SU-DHL-6 (cell line): ENCODE results near the gene TMEM134.

Experiments used
- H2AFZ ChIP-seq: fragments of 200-600 bp; sonication (generic); 2 replicates; pipeline ENCODE4 v1.6.1; 2014; ENCODE audit warnings: low read depth, mild to moderate bottlenecking, moderate library complexity, mixed read lengths, antibody characterized with exemption, low read length; ENCODE audit not compliant: severe bottlenecking
- H3F3A ChIP-seq: fragments of 200-600 bp; shearing (Covaris generic); 2 replicates; pipeline ENCODE4 v1.6.0; 2016; ENCODE audit warnings: antibody characterized with exemption, mild to moderate bottlenecking; ENCODE audit not compliant: insufficient read depth
- H3K27ac ChIP-seq: fragments of 200-600 bp; sonication (generic); 2 replicates; pipeline ENCODE4 v1.5.1; 2016; ENCODE audit warnings: low read depth, mild to moderate bottlenecking, low read length, moderate library complexity, mixed read lengths
- H3K27me3 ChIP-seq: fragments of 200-600 bp; sonication (generic), shearing (Covaris generic); 2 replicates; pipeline ENCODE4 v1.6.0; 2014; ENCODE audit warnings: mild to moderate bottlenecking, low read length
- H3K36me3 ChIP-seq: fragments of 200-600 bp; sonication (generic); 2 replicates; pipeline ENCODE4 v1.6.1; 2014; ENCODE audit warnings: mild to moderate bottlenecking, low read length, mixed read lengths
- H3K4me2 ChIP-seq: fragments of 300-600, 200-600 bp; shearing (Covaris generic), sonication (generic); 2 replicates; pipeline ENCODE4 v1.6.0; 2014; ENCODE audit warnings: low read length, low read depth, mild to moderate bottlenecking; ENCODE audit not compliant: poor library complexity, severe bottlenecking
- H3K4me3 ChIP-seq: fragments of 200-600 bp; sonication (generic); 2 replicates; pipeline ENCODE4 v1.5.1; 2014; ENCODE audit warnings: antibody characterized with exemption, low read length, mild to moderate bottlenecking, mixed read lengths; ENCODE audit not compliant: insufficient read depth, poor library complexity, severe bottlenecking
- H3K79me2 ChIP-seq: fragments of 200-600 bp; sonication (generic); 2 replicates; pipeline ENCODE4 v1.6.1; 2014; ENCODE audit warnings: mild to moderate bottlenecking, low read length, moderate library complexity; ENCODE audit not compliant: insufficient read depth
- H3K9ac ChIP-seq: fragments of 200-600 bp; sonication (generic); 2 replicates; pipeline ENCODE4 v1.7.0; 2014; ENCODE audit warnings: mild to moderate bottlenecking, low read length
- H3K9me2 ChIP-seq: fragments of 200-600 bp; sonication (generic); replicated peaks from 2 replicates; pipeline ENCODE4 v1.6.1; 2014; ENCODE audit warnings: low read length; ENCODE audit not compliant: insufficient read depth
- H3K9me3 ChIP-seq: fragments of 200-600 bp; sonication (generic); 2 replicates; pipeline ENCODE4 v1.6.1; 2014; ENCODE audit warnings: low read length, mixed read lengths; ENCODE audit not compliant: insufficient read depth
- H4K20me1 ChIP-seq: fragments of 200-600 bp; sonication (generic); 2 replicates; pipeline ENCODE4 v1.6.1; 2014; ENCODE audit warnings: low read depth, mild to moderate bottlenecking, antibody characterized with exemption, low read length, moderate library complexity, mixed read lengths
- EZH2phosphoT487 ChIP-seq: fragments of 200-600 bp; sonication (generic), shearing (Covaris generic); conservative IDR thresholded peaks from 2 replicates; pipeline ENCODE4 v1.6.1; 2018; ENCODE audit warnings: mild to moderate bottlenecking, antibody characterized with exemption, low read length, moderate library complexity, mixed read lengths
- TF ChIP-seq, protein P1 (sequence below): fragments of 200-600 bp; sonication (generic); IDR thresholded peaks from one replicate; pipeline ENCODE4 v1.5.1; 2017; ENCODE audit warnings: antibody characterized with exemption, mild to moderate bottlenecking, low read length, moderate library complexity; ENCODE audit not compliant: insufficient read depth, poor library complexity, severe bottlenecking

The TMEM134 gene

DNA sequence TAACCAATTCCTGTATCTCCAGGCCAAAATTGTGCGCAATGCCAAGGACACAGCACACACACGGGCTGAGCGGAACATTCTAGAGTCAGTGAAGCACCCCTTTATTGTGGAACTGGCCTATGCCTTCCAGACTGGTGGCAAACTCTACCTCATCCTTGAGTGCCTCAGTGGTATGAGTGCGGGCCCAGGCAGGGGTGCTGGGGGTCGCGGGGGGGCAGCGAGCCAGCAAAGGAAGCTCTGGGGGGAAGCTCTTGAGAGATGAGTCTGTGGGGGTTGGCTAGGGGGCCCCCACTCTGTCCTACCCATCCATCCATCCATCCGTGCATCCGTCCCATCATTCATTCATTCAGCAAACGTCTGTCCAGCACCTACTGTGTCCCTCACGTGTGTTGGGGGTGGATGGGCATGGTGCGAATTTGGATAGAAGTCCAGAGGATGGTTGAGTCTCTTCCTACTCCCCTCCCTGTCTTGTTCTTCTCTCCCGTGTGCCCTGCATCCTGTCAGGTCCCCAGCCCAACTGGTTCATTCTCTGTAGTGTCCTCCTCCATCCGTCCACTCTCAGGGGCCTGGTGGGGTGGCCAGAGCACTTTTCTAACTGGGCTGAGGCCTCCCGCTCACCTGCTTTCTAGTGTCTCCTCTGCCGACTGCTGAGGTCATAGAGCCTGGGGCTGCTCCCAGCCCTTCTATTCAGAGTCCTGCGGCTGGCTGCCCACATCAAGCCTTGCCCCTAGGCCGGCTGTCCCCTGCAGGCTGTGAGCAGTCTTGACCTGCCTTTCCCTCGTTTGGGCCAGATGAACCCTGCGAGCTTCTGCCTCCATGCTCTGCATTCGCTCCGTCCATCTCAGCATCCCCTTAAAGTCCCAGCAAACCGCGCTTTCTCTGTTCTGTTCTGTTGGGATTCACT is 37.5 kb downstream of the TMEM134 start:
- no peak for TF ChIP-seq EZH2phosphoT487
- TF ChIP-seq, protein P1, sequence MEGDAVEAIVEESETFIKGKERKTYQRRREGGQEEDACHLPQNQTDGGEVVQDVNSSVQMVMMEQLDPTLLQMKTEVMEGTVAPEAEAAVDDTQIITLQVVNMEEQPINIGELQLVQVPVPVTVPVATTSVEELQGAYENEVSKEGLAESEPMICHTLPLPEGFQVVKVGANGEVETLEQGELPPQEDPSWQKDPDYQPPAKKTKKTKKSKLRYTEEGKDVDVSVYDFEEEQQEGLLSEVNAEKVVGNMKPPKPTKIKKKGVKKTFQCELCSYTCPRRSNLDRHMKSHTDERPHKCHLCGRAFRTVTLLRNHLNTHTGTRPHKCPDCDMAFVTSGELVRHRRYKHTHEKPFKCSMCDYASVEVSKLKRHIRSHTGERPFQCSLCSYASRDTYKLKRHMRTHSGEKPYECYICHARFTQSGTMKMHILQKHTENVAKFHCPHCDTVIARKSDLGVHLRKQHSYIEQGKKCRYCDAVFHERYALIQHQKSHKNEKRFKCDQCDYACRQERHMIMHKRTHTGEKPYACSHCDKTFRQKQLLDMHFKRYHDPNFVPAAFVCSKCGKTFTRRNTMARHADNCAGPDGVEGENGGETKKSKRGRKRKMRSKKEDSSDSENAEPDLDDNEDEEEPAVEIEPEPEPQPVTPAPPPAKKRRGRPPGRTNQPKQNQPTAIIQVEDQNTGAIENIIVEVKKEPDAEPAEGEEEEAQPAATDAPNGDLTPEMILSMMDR: no peak
- Histone ChIP-seq H3K9me2 (no peaks in the 10 kb centered on the region), H3K4me2 (no peak overlapping the region), H3K27me3 (no peaks in the 10 kb centered on the region), H4K20me1 (no peaks in the 10 kb centered on the region), H3K79me2 (peaks cover 17% of the 10 kb centered on the region), H2AFZ (no peak overlapping the region), H3K4me3 (no peak overlapping the region), H3F3A (peaks cover 34% of the 10 kb centered on the region), H3K9me3 (no peaks in the 10 kb centered on the region), H3K9ac (no peak overlapping the region), H3K36me3 (no peaks in the 10 kb centered on the region), H3K27ac (no peak overlapping the region)

DNA sequence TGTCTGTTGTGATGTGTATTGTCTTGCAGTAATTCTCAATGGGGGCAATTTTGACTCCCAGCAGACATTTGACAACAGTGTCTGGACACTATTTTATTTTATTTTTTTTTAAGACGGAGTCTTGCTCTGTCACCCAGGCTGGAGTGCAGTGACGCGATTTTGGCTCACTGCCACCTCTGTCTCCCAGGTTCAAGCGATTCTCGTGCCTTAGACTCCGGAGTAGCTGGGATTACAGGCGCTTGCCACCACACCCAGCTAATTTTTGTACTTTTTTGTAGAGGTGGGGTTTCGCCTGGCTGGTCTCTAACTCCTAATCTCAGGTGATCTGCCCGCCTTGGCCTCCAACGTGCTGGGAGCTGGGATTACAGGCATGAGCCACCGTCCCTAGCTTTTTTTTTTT is 39.3 kb downstream of the TMEM134 start:
- peak overlapping the region; percentile 92 for H3K9ac ChIP-seq
- no peak overlapping the region for H3K27ac ChIP-seq
- H3K4me2 ChIP-seq: peak overlapping the region; percentile 90
- H3K79me2 ChIP-seq: peaks cover 13% of the 10 kb centered on the region
- no peaks in the 10 kb centered on the region for H3K9me3 ChIP-seq
- H4K20me1 ChIP-seq: no peaks in the 10 kb centered on the region
- no peaks in the 10 kb centered on the region for H3K9me2 ChIP-seq
- no peaks in the 10 kb centered on the region for H3K36me3 ChIP-seq
- H3F3A ChIP-seq: peaks cover 17% of the 10 kb centered on the region
- H3K4me3 ChIP-seq: peak overlapping the region; percentile 92
- H3K27me3 ChIP-seq: no peaks in the 10 kb centered on the region
- H2AFZ ChIP-seq: no peak overlapping the region
- TF ChIP-seq EZH2phosphoT487: no peak
- TF ChIP-seq, protein P1: no peak

DNA sequence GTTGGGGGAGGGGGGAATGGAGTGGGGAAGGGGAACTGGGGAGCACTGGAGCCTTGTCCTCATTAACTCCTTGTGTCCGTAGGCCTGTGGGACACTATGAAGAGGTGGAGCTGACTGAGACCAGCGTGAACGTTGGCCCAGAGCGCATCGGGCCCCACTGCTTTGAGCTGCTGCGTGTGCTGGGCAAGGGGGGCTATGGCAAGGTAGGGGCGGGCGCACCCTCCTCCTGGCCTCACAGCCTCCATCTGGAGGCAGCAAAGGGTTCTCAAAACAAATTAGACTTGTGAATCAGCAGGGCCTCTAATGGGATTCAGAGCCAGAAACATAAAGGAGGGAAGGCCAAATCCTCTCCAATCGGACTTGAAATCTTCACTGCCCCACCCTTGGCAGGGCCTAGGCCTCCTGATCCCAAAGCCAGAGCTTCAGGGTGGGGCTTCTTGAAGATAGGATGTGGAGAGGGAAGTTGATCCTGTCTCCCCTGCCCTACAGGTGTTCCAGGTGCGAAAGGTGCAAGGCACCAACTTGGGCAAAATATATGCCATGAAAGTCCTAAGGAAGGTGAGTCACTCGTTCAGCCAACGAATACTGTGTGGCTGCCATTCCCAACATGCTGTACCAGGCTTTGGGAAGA is 39.9 kb downstream of the TMEM134 start:
- Histone ChIP-seq H3K9me2 (no peaks in the 10 kb centered on the region), H3K9me3 (no peaks in the 10 kb centered on the region), H3K9ac (peak overlapping the region; percentile 92), H3K4me2 (peak overlapping the region; percentile 90), H3K36me3 (no peaks in the 10 kb centered on the region), H2AFZ (no peak overlapping the region), H3K4me3 (peak overlapping the region; percentile 92), H4K20me1 (no peaks in the 10 kb centered on the region), H3F3A (peaks cover 11% of the 10 kb centered on the region; the same call in 1 of the 2 replicates), H3K27ac (peak overlapping the region; percentile 24; the same call in 1 of the 2 replicates), H3K27me3 (no peaks in the 10 kb centered on the region), H3K79me2 (peaks cover 13% of the 10 kb centered on the region)
- no peak for TF ChIP-seq EZH2phosphoT487
- TF ChIP-seq, protein P1: no peak
